HCT116 (cell line): Measurements from ENCODE around the gene GRK5. TPM values are rescaled to one million over a fixed set of nuclear protein-coding genes. Genes with fewer than 3 reads are reported as not detected.

ENCODE experiments used
- ATAC-seq: fragments of 200-7000 bp; cut with Tn5 transposase; 2 replicates; pipeline ENCODE4 v1.9.1; 2020; ENCODE audit warnings: mild to moderate bottlenecking, moderate library complexity
- BruUV-seq: library from RNA; stranded (reverse); fragments of 400-500 nt; replicated peaks from 2 replicates; lab custom pipeline; 2021; lab: Mats Ljungman, UMichigan
- CTCF ChIA-PET: fragments of 300-600 bp; sonication (Branson Sonifier 250); formaldehyde crosslinking; loops from one replicate; lab custom pipeline; 2021; ENCODE audit warnings: antibody characterized with exemption; lab: Charles Lee
- POLR2A ChIA-PET: fragments of 300-600, 350-600 bp; sonication (Branson Sonifier 250); formaldehyde crosslinking; loops from one replicate; lab custom pipeline; 2021; ENCODE audit warnings: antibody characterized with exemption; lab: Charles Lee
- RAD21 ChIA-PET, 2 experiments: fragments of 300-600 bp; sonication (Branson Sonifier 250); formaldehyde crosslinking; loops; one replicate each; lab custom pipeline; 2023; ENCODE audit warnings: low total read pairs in 2 of 2; ENCODE audit not compliant: uncharacterized antibody in 2 of 2, unreplicated experiment in 2 of 2, low non-redundant PET in 1 of 2; lab: Charles Lee
- DNase-seq: peaks from one replicate; pipeline ENCODE4 v3.0.0-alpha.2; 2010; ENCODE audit warnings: low read depth, low spot score
- H2AFZ ChIP-seq: fragments of 200-600 bp; shearing (Covaris generic), sonication (generic); 2 replicates; pipeline ENCODE4 v1.6.1; 2017; ENCODE audit warnings: low read depth, mixed run types, mixed read lengths, antibody characterized with exemption, low read length; ENCODE audit not compliant: poor library complexity, severe bottlenecking
- H3K27ac ChIP-seq: 2 replicates; pipeline ENCODE4 v1.5.1; 2012; ENCODE audit warnings: low read depth, low read length
- H3K27me3 ChIP-seq: fragments of 200-600 bp; sonication (generic); 2 replicates; pipeline ENCODE4 v1.6.1; 2016; ENCODE audit warnings: mixed run types, low read length, mixed read lengths; ENCODE audit not compliant: insufficient read depth
- H3K36me3 ChIP-seq, 2 experiments: fragments of 200-500 bp in 1 of 2; fragments of 200-600 bp in 1 of 2; sonication (Bioruptor generic) in 1 of 2; sonication (generic) in 1 of 2; 2 replicates each; pipeline versions ENCODE4 v1.5.1 to v1.6.1; 2014 to 2016; ENCODE audit warnings: low read length in 2 of 2, inconsistent platforms in 1 of 2, mixed read lengths in 1 of 2, mixed run types in 1 of 2; ENCODE audit not compliant: insufficient read depth in 2 of 2, control insufficient read depth in 1 of 2
- H3K4me1 ChIP-seq, 2 experiments: fragments of 200-600 bp in 1 of 2; sonication (generic) in 1 of 2; 2 replicates each; pipeline versions ENCODE4 v1.5.1 to v1.6.1; 2012 to 2017; ENCODE audit warnings: low read length in 2 of 2, inconsistent platforms in 1 of 2, mild to moderate bottlenecking in 1 of 2, mixed read lengths in 1 of 2, mixed run types in 1 of 2, moderate library complexity in 1 of 2; ENCODE audit not compliant: insufficient read depth in 2 of 2, control insufficient read depth in 1 of 2
- H3K4me2 ChIP-seq: fragments of 200-600 bp; sonication (generic); 2 replicates; pipeline ENCODE4 v1.6.1; 2017; ENCODE audit warnings: mixed run types, low read length, mixed read lengths
- H3K4me3 ChIP-seq, 2 experiments: fragments of 200-600 bp in 1 of 2; sonication (generic) in 1 of 2; replicated peaks in 1 of 2; 2 replicates each; pipeline ENCODE4 v1.5.1; 2011 to 2016; ENCODE audit warnings: low read length in 2 of 2, control low read depth in 1 of 2, low read depth in 1 of 2, mild to moderate bottlenecking in 1 of 2, mixed read lengths in 1 of 2, mixed run types in 1 of 2
- H3K79me2 ChIP-seq: fragments of 200-600 bp; sonication (generic); 2 replicates; pipeline ENCODE4 v1.6.1; 2017; ENCODE audit warnings: mild to moderate bottlenecking, mixed run types, low read length, moderate library complexity, mixed read lengths; ENCODE audit not compliant: insufficient read depth
- H3K9ac ChIP-seq: fragments of 200-600 bp; sonication (generic); 2 replicates; pipeline ENCODE4 v1.6.1; 2016; ENCODE audit warnings: low read length, mixed read lengths
- H3K9me2 ChIP-seq: fragments of 200-600 bp; sonication (generic), shearing (Covaris generic); 2 replicates; pipeline ENCODE4 v1.6.1; 2017; ENCODE audit warnings: mixed run types, mild to moderate bottlenecking, moderate library complexity; ENCODE audit not compliant: insufficient read depth
- H3K9me3 ChIP-seq, 2 experiments: fragments of 200-500 bp in 1 of 2; fragments of 200-600 bp in 1 of 2; sonication (Bioruptor generic) in 1 of 2; sonication (generic) in 1 of 2; 2 replicates each; pipeline ENCODE4 v1.6.1; 2014 to 2017; ENCODE audit warnings: low read length in 2 of 2, mixed read lengths in 2 of 2, inconsistent platforms in 1 of 2, low read depth in 1 of 2, mild to moderate bottlenecking in 1 of 2, mixed run types in 1 of 2, moderate library complexity in 1 of 2; ENCODE audit not compliant: control insufficient read depth in 1 of 2, insufficient read depth in 1 of 2
- H4K20me1 ChIP-seq: fragments of 200-600 bp; sonication (generic), shearing (Covaris generic); 2 replicates; pipeline ENCODE4 v1.6.1; 2017; ENCODE audit warnings: mixed run types, mild to moderate bottlenecking, moderate library complexity; ENCODE audit not compliant: insufficient read depth
- CBX3 ChIP-seq: IDR thresholded peaks from 2 replicates; pipeline ENCODE4 v1.6.1; 2012; ENCODE audit warnings: low read depth
- CEBPB ChIP-seq: IDR thresholded peaks from 2 replicates; pipeline ENCODE4 v1.6.1; 2012; ENCODE audit warnings: low read depth
- CTCF ChIP-seq, 3 experiments: fragments of 200-600 bp in 1 of 3; sonication (generic) in 1 of 3; IDR thresholded peaks in 2 of 3; conservative IDR thresholded peaks in 1 of 3; 2 replicates each; pipeline ENCODE4 v1.5.1; 2012 to 2017; ENCODE audit warnings: low read depth in 2 of 3, low read length in 2 of 3, antibody characterized with exemption in 1 of 3, borderline replicate concordance in 1 of 3, control low read depth in 1 of 3, mild to moderate bottlenecking in 1 of 3, mixed read lengths in 1 of 3, mixed run types in 1 of 3, moderate library complexity in 1 of 3; ENCODE audit not compliant: insufficient read depth in 1 of 3
- EGR1 ChIP-seq: IDR thresholded peaks from 2 replicates; pipeline ENCODE4 v1.6.1; 2012; ENCODE audit warnings: low read depth
- ELF1 ChIP-seq: IDR thresholded peaks from 2 replicates; pipeline ENCODE4 v1.6.1; 2012; ENCODE audit warnings: low read depth, borderline replicate concordance
- EZH2 ChIP-seq: fragments of 200-600 bp; sonication (generic); IDR thresholded peaks from 2 replicates; pipeline ENCODE4 v1.6.1; 2017; ENCODE audit warnings: antibody characterized with exemption, mixed run types
- FOSL1 ChIP-seq: IDR thresholded peaks from 2 replicates; pipeline ENCODE4 v1.6.1; 2012; ENCODE audit warnings: low read depth
- JUND ChIP-seq: IDR thresholded peaks from 2 replicates; pipeline ENCODE4 v1.6.1; 2012
- MAX ChIP-seq: IDR thresholded peaks from 2 replicates; pipeline ENCODE4 v1.6.1; 2012
- POLR2A ChIP-seq: IDR thresholded peaks from 2 replicates; pipeline ENCODE4 v1.7.0; 2011; ENCODE audit warnings: borderline replicate concordance; ENCODE audit not compliant: insufficient read depth, insufficient read length; ENCODE audit errors: extremely low read depth
- POLR2AphosphoS5 ChIP-seq: IDR thresholded peaks from 2 replicates; pipeline ENCODE4 v1.6.1; 2011; ENCODE audit warnings: mild to moderate bottlenecking, low read depth, low read length, moderate library complexity
- RAD21 ChIP-seq: IDR thresholded peaks from 2 replicates; pipeline ENCODE4 v1.6.1; 2012; ENCODE audit warnings: low read depth, mild to moderate bottlenecking
- REST ChIP-seq: IDR thresholded peaks from 2 replicates; pipeline ENCODE4 v1.6.1; 2012; ENCODE audit warnings: low read depth
- SIN3A ChIP-seq: IDR thresholded peaks from 2 replicates; pipeline ENCODE4 v1.6.1; 2012; ENCODE audit warnings: low read depth
- SP1 ChIP-seq: IDR thresholded peaks from 2 replicates; pipeline ENCODE4 v1.6.1; 2012; ENCODE audit warnings: low read depth
- TCF7L2 ChIP-seq: IDR thresholded peaks from 2 replicates; pipeline ENCODE4 v1.7.0; 2011; ENCODE audit warnings: borderline replicate concordance, inconsistent platforms; ENCODE audit not compliant: insufficient read depth, insufficient read length; ENCODE audit errors: extremely low read depth
- ZBTB33 ChIP-seq: IDR thresholded peaks from 2 replicates; pipeline ENCODE4 v1.6.1; 2011; ENCODE audit warnings: mild to moderate bottlenecking, low read length, moderate library complexity; ENCODE audit not compliant: insufficient replicate concordance; ENCODE audit errors: extremely low read depth
- ZFX ChIP-seq: fragments of 450-650 bp; IDR thresholded peaks from 2 replicates; pipeline ENCODE4 v1.6.1; 2017
- ZNF274 ChIP-seq: fragments of 200-500 bp; sonication (Bioruptor generic); IDR thresholded peaks from 2 replicates; pipeline ENCODE4 v1.6.1; 2014; ENCODE audit warnings: mild to moderate bottlenecking, low read depth, low read length, inconsistent platforms
- intact Hi-C: fragments of 100-400 bp; cut with micrococcal nuclease; formaldehyde crosslinking; loops from 2 replicates; pipeline ENCODE4 v1.10.0; 2022
- total RNA-seq: library from RNA; stranded (reverse); gene quantifications from one replicate; pipeline ENCODE4 v1.2.1, GENCODE V29; 2021; ENCODE audit not compliant: unreplicated experiment

The GRK5 gene
- total RNA-seq, 1 experiment from 2014 or later = 7.3 TPM

GRCh38 chr10:119384127-119384526 lies 176.8 kb downstream of the GRK5 start:
- no peaks in the 10 kb centered on the region for H3K27me3 ChIP-seq
- ATAC-seq (no peak), DNase-seq (no peak)
- TF ChIP-seq REST = no peak
- TF ChIP-seq POLR2AphosphoS5 = no peak
- TF ChIP-seq ZNF274 = no peak
- no peak for TF ChIP-seq EZH2
- TF ChIP-seq MAX = no peak
- no peak for TF ChIP-seq FOSL1
- no peak for TF ChIP-seq ZFX
- TF ChIP-seq CBX3 = no peak
- TF ChIP-seq SIN3A = no peak
- TF ChIP-seq CEBPB = no peak
- no peak for TF ChIP-seq TCF7L2
- no peak for TF ChIP-seq ELF1
- no peak for TF ChIP-seq EGR1
- no peak for TF ChIP-seq JUND
- no peak for TF ChIP-seq POLR2A
- no peak for TF ChIP-seq ZBTB33
- no peak for TF ChIP-seq CTCF (IDR thresholded peaks at IDR 0.05 in 2 of 3, conservative IDR thresholded peaks at IDR 0.05 in 1 of 3; ENCODE audit: borderline replicate concordance in 1 of 3, insufficient read depth in 1 of 3, low read depth in 2 of 3, low read length in 2 of 3)
- no peak for TF ChIP-seq SP1
- TF ChIP-seq RAD21 = no peak; the same call in 1 of the 2 replicates
- no peak overlapping the region for H3K27ac ChIP-seq
- H3K4me2 ChIP-seq = no peak overlapping the region
- H3K4me3 ChIP-seq = no peak overlapping the region
- BruUV-seq = no TSS peak
- POLR2A ChIA-PET = no interaction called here
- H3K9me3 ChIP-seq = no peaks in the 10 kb centered on the region
- H3K79me2 ChIP-seq = no peaks in the 10 kb centered on the region
- H4K20me1 ChIP-seq = no peaks in the 10 kb centered on the region
- no peaks in the 10 kb centered on the region for H3K9me2 ChIP-seq
- CTCF ChIA-PET = no interaction called here
- intact Hi-C loops = no loop called here
- no peaks in the 10 kb centered on the region for H3K36me3 ChIP-seq
- no peak overlapping the region for H2AFZ ChIP-seq
- H3K9ac ChIP-seq = no peak overlapping the region
- no peaks in the 10 kb centered on the region for H3K4me1 ChIP-seq
- RAD21 ChIA-PET = no interaction called here
